Thoracic aorta (tissue), 2 donors: ENCODE data around the gene TECR. TPM values are rescaled to one million over a fixed set of nuclear protein-coding genes. Genes with fewer than 3 reads are reported as not detected.
A peak's percentile ranks its signal among the peaks of the same experiment; 100 is the strongest.
"Not testable (repeated sequence)": the region's sequence is repeated elsewhere in the genome, so short reads cannot be mapped to it uniquely, and the experiment has no call there.

Experiments
- ATAC-seq: fragments of 150-250 bp; one replicate; pipeline ENCODE4 v1.8.0; 2017; ENCODE audit warnings: low read depth; ENCODE audit not compliant: insufficient number of reproducible peaks, low FRiP score
- DNase-seq: peaks from one replicate; pipeline ENCODE4 v3.0.0-alpha.2; 2020; ENCODE audit warnings: low spot score
- H3K27ac ChIP-seq, 2 donors: fragments of 200-600 bp; sonication (generic); 1 replicate in 1 of 2; 2 replicates in 1 of 2; pipeline ENCODE4 v1.5.1; 2016; ENCODE audit warnings: mild to moderate bottlenecking in 2 of 2, moderate library complexity in 2 of 2
- H3K27me3 ChIP-seq: fragments of 200-600 bp; sonication (generic); replicated peaks from 2 replicates; pipeline ENCODE4 v1.6.0; 2016; ENCODE audit warnings: mild to moderate bottlenecking; ENCODE audit not compliant: insufficient read depth
- H3K36me3 ChIP-seq: fragments of 200-600 bp; sonication (generic); one replicate; pipeline ENCODE4 v1.5.1; 2016
- H3K4me1 ChIP-seq, 2 donors: fragments of 200-600 bp; sonication (generic); 1 replicate in 1 of 2; 2 replicates in 1 of 2; pipeline versions ENCODE4 v1.5.1 to v1.6.0; 2016; ENCODE audit warnings: low read depth in 2 of 2, mild to moderate bottlenecking in 1 of 2; ENCODE audit not compliant: control insufficient read depth in 1 of 2
- H3K4me3 ChIP-seq: fragments of 200-600 bp; sonication (generic); 2 replicates; pipeline ENCODE4 v1.5.1; 2016; ENCODE audit warnings: mild to moderate bottlenecking
- H3K9me3 ChIP-seq: fragments of 200-600 bp; sonication (generic); 2 replicates; pipeline ENCODE4 v1.5.1; 2016
- CTCF ChIP-seq: fragments of 200-600 bp; sonication (generic); IDR thresholded peaks from one replicate; pipeline ENCODE4 v1.5.1; 2019; ENCODE audit warnings: antibody characterized with exemption
- total RNA-seq, 2 donors: library from RNA; depleted of rRNA; stranded (reverse); fragments of >200 nt; gene quantifications; one replicate each; pipeline versions ENCODE4 v1.1.0 to v1.2.3, GENCODE V29; 2016

The TECR gene
- total RNA-seq, 2 donors from 2014 or later: 35.6 to 37.6 TPM

GRCh38 chr19:14503285-14503684, 26.1 kb upstream of the TECR start:
- DNase-seq (no peak), ATAC-seq (no peak)
- no peak overlapping the region for H3K27ac ChIP-seq
- no peak for TF ChIP-seq CTCF
- H3K4me3 ChIP-seq: no peak overlapping the region
- no peaks in the 10 kb centered on the region for H3K36me3 ChIP-seq
- no peaks in the 10 kb centered on the region for H3K27me3 ChIP-seq
- no peaks in the 10 kb centered on the region for H3K9me3 ChIP-seq
- no peaks in the 10 kb centered on the region for H3K4me1 ChIP-seq

DNA sequence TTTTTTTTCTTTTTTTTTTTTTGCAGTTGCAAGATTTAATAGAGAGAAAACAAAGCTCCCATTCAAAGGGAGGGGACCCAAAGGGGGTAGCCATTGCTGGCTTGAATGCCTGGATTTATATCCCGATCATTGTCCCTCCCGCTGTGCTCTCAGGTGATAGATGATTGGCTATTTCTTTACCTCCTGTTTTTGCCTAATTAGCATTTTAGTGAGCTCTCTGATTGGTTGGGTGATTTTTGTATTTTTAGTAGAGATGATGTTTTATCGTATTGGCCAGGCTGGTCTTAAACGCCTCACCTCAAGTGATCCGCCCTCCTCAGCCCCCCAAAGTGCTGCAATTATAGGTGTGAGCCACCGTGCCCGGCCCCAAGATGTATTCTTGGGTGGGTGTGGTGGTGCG, 24.8 kb upstream of the TECR start:
- H3K9me3 ChIP-seq, DNase-seq, H3K27me3 ChIP-seq, ATAC-seq, H3K36me3 ChIP-seq, H3K4me1 ChIP-seq, H3K4me3 ChIP-seq, H3K27ac ChIP-seq: not testable (repeated sequence)

GRCh38 chr19:14505488-14506239, 23.7 kb upstream of the TECR start:
- H3K36me3 ChIP-seq: no peaks in the 10 kb centered on the region
- peak; percentile 32 for TF ChIP-seq CTCF
- no peaks in the 10 kb centered on the region for H3K27me3 ChIP-seq
- H3K27ac ChIP-seq: no peak overlapping the region
- DNase-seq (no peak), ATAC-seq (no peak)
- H3K4me1 ChIP-seq: no peaks in the 10 kb centered on the region
- H3K9me3 ChIP-seq: no peaks in the 10 kb centered on the region
- no peak overlapping the region for H3K4me3 ChIP-seq

- no peak for DNase-seq
- Histone ChIP-seq H3K36me3 (no peaks in the 10 kb centered on the region), H3K4me1 (peaks cover 0 to 5% of the 10 kb centered on the region in 2 donors), H3K9me3 (no peaks in the 10 kb centered on the region), H3K27me3 (no peaks in the 10 kb centered on the region), H3K4me3 (no peak overlapping the region), H3K27ac (no peak overlapping the region)
- no peak for ATAC-seq
- no peak for TF ChIP-seq CTCF
These were observed 21.5 kb upstream of the TECR start for GRCh38 chr19:14507704-14508542.

GRCh38 chr19:14510311-14511228, 18.8 kb upstream of the TECR start:
- H3K4me3 ChIP-seq: no peak overlapping the region
- peaks cover 18% of the 10 kb centered on the region for H3K36me3 ChIP-seq
- no peaks in the 10 kb centered on the region for H3K27me3 ChIP-seq
- DNase-seq (no peak), ATAC-seq (no peak)
- no peak for TF ChIP-seq CTCF
- no peak overlapping the region for H3K27ac ChIP-seq
- no peaks in the 10 kb centered on the region for H3K9me3 ChIP-seq
- peaks cover 7 to 12% of the 10 kb centered on the region in 2 donors for H3K4me1 ChIP-seq
